ENCODE measurements around the gene NUDT14. TPM values are rescaled to one million over a fixed set of nuclear protein-coding genes. Genes with fewer than 3 reads are reported as not detected.

The NUDT14 gene
- total RNA-seq, 4 donors from 2014 or later = 9.7 to 17.6 (median 15.4) TPM

DNA sequence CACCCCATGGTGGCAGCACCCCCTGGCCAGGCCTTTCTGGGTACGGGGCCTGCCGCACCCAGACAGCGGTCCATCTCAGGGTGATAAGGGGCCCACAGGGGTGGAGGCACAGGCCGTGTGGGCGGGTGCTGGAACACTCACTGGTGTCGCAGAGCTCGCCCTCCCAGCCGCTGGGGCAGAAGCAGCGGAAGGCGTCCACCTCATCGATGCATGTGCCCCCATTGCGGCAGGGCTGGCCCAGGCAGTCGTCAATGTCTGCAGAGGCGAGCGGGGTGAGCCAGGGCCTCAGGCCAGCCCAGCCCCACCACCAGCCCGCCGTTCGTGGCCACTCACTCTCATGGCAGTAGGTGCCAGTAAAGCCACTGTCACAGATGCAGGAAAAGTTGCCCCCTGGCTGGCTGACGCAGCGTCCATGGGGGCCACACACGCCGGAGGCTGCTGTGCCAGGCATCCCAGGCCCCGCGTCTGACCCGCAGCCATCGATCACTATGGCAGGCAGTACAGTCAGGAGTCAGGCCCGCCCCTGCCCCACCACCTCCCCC, 32.4 kb downstream of the NUDT14 start:
- H3K27ac ChIP-seq = no peak overlapping the region
- H3K4me3 ChIP-seq = no peak overlapping the region
- H3K4me1 ChIP-seq = peaks cover 0 to 15% (median 0%) of the 10 kb centered on the region in 3 donors
- 90 to 95% methylated on average over 4 to 9 of the region's 27 CpGs for WGBS, 2 donors
- TF ChIP-seq POLR2A (IDR thresholded peaks at IDR 0.05) = no peak
- TF ChIP-seq, protein P1, sequence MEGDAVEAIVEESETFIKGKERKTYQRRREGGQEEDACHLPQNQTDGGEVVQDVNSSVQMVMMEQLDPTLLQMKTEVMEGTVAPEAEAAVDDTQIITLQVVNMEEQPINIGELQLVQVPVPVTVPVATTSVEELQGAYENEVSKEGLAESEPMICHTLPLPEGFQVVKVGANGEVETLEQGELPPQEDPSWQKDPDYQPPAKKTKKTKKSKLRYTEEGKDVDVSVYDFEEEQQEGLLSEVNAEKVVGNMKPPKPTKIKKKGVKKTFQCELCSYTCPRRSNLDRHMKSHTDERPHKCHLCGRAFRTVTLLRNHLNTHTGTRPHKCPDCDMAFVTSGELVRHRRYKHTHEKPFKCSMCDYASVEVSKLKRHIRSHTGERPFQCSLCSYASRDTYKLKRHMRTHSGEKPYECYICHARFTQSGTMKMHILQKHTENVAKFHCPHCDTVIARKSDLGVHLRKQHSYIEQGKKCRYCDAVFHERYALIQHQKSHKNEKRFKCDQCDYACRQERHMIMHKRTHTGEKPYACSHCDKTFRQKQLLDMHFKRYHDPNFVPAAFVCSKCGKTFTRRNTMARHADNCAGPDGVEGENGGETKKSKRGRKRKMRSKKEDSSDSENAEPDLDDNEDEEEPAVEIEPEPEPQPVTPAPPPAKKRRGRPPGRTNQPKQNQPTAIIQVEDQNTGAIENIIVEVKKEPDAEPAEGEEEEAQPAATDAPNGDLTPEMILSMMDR (IDR thresholded peaks at IDR 0.05) = no peak
- H3K9me3 ChIP-seq = no peaks in the 10 kb centered on the region
- no peaks in the 10 kb centered on the region for H3K27me3 ChIP-seq
- H3K36me3 ChIP-seq = peaks cover 0 to 66% (median 0%) of the 10 kb centered on the region in 3 donors
- intact Hi-C loops (cut with DNase I) = no loop called here
- DNase-seq = no peak

DNA sequence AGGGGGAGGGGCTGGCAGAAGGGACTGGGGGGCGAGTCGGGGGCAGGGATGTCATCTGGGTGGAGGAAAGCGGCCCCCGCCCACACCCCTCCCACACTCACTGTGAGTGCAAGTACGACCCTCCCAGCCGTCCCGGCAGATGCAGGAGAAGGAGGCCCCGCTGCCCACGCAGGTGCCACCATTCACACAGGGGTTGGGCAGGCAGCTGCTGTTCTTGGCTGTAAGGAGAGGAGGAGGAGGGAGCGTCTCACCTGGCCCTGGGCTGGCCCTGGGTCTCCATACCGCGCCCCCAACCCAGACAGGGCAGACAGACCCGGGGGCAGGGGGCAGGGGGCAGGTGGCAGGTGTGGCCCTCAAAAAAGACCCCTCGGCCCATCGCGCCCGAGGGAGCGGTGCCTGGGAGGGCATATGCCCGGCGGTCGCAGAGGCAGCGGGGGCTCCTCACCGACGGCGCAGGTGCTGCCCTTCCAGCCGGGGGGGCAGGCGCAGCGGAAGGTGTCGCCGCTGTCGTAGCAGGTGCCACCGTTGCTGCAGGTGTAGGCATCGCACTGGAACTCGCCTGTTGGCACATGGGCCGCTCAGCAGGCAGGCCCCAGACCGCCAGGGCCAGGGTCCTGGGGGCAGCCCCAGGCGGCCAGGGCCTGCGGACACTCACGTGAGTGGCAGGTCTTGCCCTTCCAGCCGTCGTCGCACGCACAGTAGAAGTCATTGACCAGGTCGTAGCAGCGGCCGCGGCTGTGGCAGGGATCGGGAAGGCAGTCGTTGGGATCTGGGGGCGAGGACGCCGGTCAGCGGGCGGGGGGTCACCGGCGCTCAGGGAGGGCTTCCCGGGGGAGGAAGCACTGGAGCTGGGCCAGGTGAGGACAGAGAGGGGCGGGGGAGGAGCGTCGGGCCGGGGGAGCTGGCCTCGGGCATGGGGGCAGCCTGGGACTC, 33.2 kb downstream of the NUDT14 start:
- TF ChIP-seq, protein P1 (IDR thresholded peaks at IDR 0.05) = no peak
- no peak for TF ChIP-seq POLR2A (IDR thresholded peaks at IDR 0.05)
- no peak for DNase-seq
- whole genome bisulfite sequencing, 2 donors = 20 to 98% methylated on average over 1 to 10 of the region's 62 CpGs
- Histone ChIP-seq H3K36me3 (peaks cover 0 to 73% (median 0%) of the 10 kb centered on the region in 3 donors), H3K4me3 (no peak overlapping the region), H3K27me3 (no peaks in the 10 kb centered on the region), H3K27ac (no peak overlapping the region), H3K4me1 (peaks cover 0 to 9% (median 0%) of the 10 kb centered on the region in 3 donors), H3K9me3 (no peaks in the 10 kb centered on the region)
- intact Hi-C loops (cut with DNase I) = no loop called here

DNA sequence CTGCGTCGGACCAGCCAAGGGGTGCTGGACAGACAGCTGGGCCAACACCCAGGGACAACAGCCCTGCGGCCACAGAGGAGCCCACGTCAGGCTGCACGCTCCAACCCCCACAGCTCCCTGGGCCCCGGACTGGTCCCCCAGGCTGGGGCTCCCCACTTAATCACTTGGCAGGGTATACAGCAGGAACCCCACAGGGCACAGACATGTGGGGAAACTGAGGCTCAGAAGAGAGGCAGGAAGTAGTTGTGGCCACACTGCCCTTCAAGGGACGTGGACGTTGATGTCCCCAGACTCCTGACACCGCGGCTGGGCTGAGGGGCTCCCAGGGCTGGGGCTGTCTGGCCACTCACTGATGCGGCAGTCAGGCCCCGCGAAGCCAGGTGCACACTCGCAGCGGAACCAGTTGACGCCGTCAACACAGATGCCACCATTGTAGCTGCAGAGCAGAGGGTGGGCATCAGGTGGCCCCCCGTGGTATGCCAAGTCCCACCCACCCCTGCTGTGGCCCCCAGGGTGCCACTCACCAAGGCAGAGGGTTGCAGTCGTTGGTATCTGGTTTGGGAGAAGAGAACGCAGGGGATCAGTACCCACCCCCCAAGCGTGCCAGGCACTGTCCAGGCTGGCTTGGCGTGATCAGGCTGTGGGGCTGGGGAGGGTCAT, 34.0 kb downstream of the NUDT14 start:
- DNase-seq = no peak
- H3K4me3 ChIP-seq = no peak overlapping the region
- H3K27ac ChIP-seq = no peak overlapping the region
- 92% methylated on average over 5 of the region's 22 CpGs; no CpG with 5 or more reads in 1 of the 2 donors for WGBS, 2 donors
- intact Hi-C loops (cut with DNase I) = no loop called here
- TF ChIP-seq, protein P1 (IDR thresholded peaks at IDR 0.05) = no peak
- TF ChIP-seq POLR2A (IDR thresholded peaks at IDR 0.05) = no peak
- peaks cover 0 to 82% (median 0%) of the 10 kb centered on the region in 3 donors for H3K36me3 ChIP-seq
- H3K27me3 ChIP-seq = no peaks in the 10 kb centered on the region
- H3K4me1 ChIP-seq = peaks cover 0 to 1% (median 0%) of the 10 kb centered on the region in 3 donors
- no peaks in the 10 kb centered on the region for H3K9me3 ChIP-seq

DNA sequence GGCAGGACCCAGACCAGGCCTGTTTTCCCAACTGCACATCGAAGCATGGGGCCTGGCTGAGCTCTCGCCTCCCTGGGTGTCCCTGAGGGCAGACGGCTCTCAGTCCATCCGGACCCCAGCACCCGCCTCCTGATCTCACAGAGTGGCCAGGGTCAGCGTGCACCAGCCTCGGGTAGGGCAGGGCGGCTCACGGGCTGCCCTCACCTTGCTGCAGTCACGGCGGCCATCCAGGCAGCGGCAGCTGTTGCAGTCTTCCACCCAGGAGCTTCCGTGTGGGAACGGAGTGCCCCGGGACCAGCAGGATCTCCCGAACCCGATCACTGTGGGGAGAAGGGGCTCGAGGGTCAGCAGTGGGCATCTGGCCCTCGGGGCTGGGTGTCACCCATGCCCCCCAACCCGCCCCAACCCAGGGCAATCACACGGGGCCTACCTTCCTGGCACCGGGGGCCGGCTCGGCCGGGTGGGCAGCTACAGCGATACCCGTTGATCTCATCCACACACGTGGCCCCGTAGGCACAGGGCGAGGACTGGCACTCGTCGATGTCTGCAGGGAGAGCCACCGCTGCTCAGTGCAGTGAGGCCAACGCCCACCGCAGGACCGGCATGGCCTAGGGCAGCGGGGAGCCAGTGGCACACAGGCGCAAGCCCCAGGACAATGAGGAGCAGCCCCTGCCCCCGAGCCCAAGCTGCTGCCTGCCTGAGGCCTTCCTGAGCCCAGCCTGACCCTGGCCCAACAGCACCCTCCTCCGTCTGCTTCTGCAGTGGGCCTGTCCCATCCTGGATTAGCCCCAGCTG, 34.7 kb downstream of the NUDT14 start:
- no peak for DNase-seq
- 87% methylated on average over 6 of the region's 40 CpGs; no CpG with 5 or more reads in 1 of the 2 donors for WGBS, 2 donors
- H3K4me1 ChIP-seq = no peaks in the 10 kb centered on the region
- H3K27ac ChIP-seq = no peak overlapping the region
- no peak for TF ChIP-seq POLR2A (IDR thresholded peaks at IDR 0.05)
- TF ChIP-seq, protein P1 (IDR thresholded peaks at IDR 0.05) = no peak
- no peaks in the 10 kb centered on the region for H3K9me3 ChIP-seq
- peaks cover 0 to 83% (median 0%) of the 10 kb centered on the region in 3 donors for H3K36me3 ChIP-seq
- no peak overlapping the region for H3K4me3 ChIP-seq
- intact Hi-C loops (cut with DNase I) = no loop called here
- H3K27me3 ChIP-seq = no peaks in the 10 kb centered on the region

All from esophagus squamous epithelium (tissue), 5 donors.